SU-DHL-6 (cell line): ENCODE measurements around the gene SLC7A11.

ENCODE experiments used
- H2AFZ ChIP-seq: fragments of 200-600 bp; sonication (generic); 2 replicates; pipeline ENCODE4 v1.6.1; 2014; ENCODE audit warnings: low read depth, mild to moderate bottlenecking, moderate library complexity, mixed read lengths, antibody characterized with exemption, low read length; ENCODE audit not compliant: severe bottlenecking
- H3F3A ChIP-seq: fragments of 200-600 bp; shearing (Covaris generic); 2 replicates; pipeline ENCODE4 v1.6.0; 2016; ENCODE audit warnings: antibody characterized with exemption, mild to moderate bottlenecking; ENCODE audit not compliant: insufficient read depth
- H3K27ac ChIP-seq: fragments of 200-600 bp; sonication (generic); 2 replicates; pipeline ENCODE4 v1.5.1; 2016; ENCODE audit warnings: low read depth, mild to moderate bottlenecking, low read length, moderate library complexity, mixed read lengths
- H3K27me3 ChIP-seq: fragments of 200-600 bp; sonication (generic), shearing (Covaris generic); 2 replicates; pipeline ENCODE4 v1.6.0; 2014; ENCODE audit warnings: mild to moderate bottlenecking, low read length
- H3K36me3 ChIP-seq: fragments of 200-600 bp; sonication (generic); 2 replicates; pipeline ENCODE4 v1.6.1; 2014; ENCODE audit warnings: mild to moderate bottlenecking, low read length, mixed read lengths
- H3K4me2 ChIP-seq: fragments of 300-600, 200-600 bp; shearing (Covaris generic), sonication (generic); 2 replicates; pipeline ENCODE4 v1.6.0; 2014; ENCODE audit warnings: low read length, low read depth, mild to moderate bottlenecking; ENCODE audit not compliant: poor library complexity, severe bottlenecking
- H3K4me3 ChIP-seq: fragments of 200-600 bp; sonication (generic); 2 replicates; pipeline ENCODE4 v1.5.1; 2014; ENCODE audit warnings: antibody characterized with exemption, low read length, mild to moderate bottlenecking, mixed read lengths; ENCODE audit not compliant: insufficient read depth, poor library complexity, severe bottlenecking
- H3K79me2 ChIP-seq: fragments of 200-600 bp; sonication (generic); 2 replicates; pipeline ENCODE4 v1.6.1; 2014; ENCODE audit warnings: mild to moderate bottlenecking, low read length, moderate library complexity; ENCODE audit not compliant: insufficient read depth
- H3K9ac ChIP-seq: fragments of 200-600 bp; sonication (generic); 2 replicates; pipeline ENCODE4 v1.7.0; 2014; ENCODE audit warnings: mild to moderate bottlenecking, low read length
- H3K9me2 ChIP-seq: fragments of 200-600 bp; sonication (generic); replicated peaks from 2 replicates; pipeline ENCODE4 v1.6.1; 2014; ENCODE audit warnings: low read length; ENCODE audit not compliant: insufficient read depth
- H3K9me3 ChIP-seq: fragments of 200-600 bp; sonication (generic); 2 replicates; pipeline ENCODE4 v1.6.1; 2014; ENCODE audit warnings: low read length, mixed read lengths; ENCODE audit not compliant: insufficient read depth
- H4K20me1 ChIP-seq: fragments of 200-600 bp; sonication (generic); 2 replicates; pipeline ENCODE4 v1.6.1; 2014; ENCODE audit warnings: low read depth, mild to moderate bottlenecking, antibody characterized with exemption, low read length, moderate library complexity, mixed read lengths
- EZH2phosphoT487 ChIP-seq: fragments of 200-600 bp; sonication (generic), shearing (Covaris generic); conservative IDR thresholded peaks from 2 replicates; pipeline ENCODE4 v1.6.1; 2018; ENCODE audit warnings: mild to moderate bottlenecking, antibody characterized with exemption, low read length, moderate library complexity, mixed read lengths
- TF ChIP-seq, protein P1 (sequence below): fragments of 200-600 bp; sonication (generic); IDR thresholded peaks from one replicate; pipeline ENCODE4 v1.5.1; 2017; ENCODE audit warnings: antibody characterized with exemption, mild to moderate bottlenecking, low read length, moderate library complexity; ENCODE audit not compliant: insufficient read depth, poor library complexity, severe bottlenecking

Gene SLC7A11

DNA sequence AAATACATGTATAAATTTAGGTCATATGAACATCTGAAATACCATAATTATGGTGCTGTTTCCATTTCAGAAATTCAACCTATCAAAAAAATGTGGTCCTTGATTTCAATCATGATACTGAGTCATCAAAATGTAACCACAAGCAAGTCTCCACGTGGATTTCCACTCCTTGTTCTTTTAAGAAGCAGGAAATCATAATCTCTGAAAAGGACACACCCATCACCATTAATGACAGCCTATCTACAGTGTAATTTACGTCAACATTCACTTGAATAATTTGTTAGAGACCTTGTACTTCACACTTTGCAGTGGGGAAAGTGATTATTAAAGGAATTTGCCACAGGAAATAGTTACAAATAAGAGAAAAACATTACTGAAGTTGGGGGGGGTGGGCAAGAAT, 17.7 kb upstream of the SLC7A11 start:
- Histone ChIP-seq H3K9ac (no peak overlapping the region), H3K4me2 (no peak overlapping the region), H3K27me3 (no peaks in the 10 kb centered on the region), H4K20me1 (no peaks in the 10 kb centered on the region), H3K79me2 (no peaks in the 10 kb centered on the region), H3K9me2 (no peaks in the 10 kb centered on the region), H3K4me3 (no peak overlapping the region), H3K9me3 (no peaks in the 10 kb centered on the region), H2AFZ (no peak overlapping the region), H3K27ac (no peak overlapping the region), H3K36me3 (no peaks in the 10 kb centered on the region), H3F3A (no peaks in the 10 kb centered on the region)
- TF ChIP-seq, protein P1, sequence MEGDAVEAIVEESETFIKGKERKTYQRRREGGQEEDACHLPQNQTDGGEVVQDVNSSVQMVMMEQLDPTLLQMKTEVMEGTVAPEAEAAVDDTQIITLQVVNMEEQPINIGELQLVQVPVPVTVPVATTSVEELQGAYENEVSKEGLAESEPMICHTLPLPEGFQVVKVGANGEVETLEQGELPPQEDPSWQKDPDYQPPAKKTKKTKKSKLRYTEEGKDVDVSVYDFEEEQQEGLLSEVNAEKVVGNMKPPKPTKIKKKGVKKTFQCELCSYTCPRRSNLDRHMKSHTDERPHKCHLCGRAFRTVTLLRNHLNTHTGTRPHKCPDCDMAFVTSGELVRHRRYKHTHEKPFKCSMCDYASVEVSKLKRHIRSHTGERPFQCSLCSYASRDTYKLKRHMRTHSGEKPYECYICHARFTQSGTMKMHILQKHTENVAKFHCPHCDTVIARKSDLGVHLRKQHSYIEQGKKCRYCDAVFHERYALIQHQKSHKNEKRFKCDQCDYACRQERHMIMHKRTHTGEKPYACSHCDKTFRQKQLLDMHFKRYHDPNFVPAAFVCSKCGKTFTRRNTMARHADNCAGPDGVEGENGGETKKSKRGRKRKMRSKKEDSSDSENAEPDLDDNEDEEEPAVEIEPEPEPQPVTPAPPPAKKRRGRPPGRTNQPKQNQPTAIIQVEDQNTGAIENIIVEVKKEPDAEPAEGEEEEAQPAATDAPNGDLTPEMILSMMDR: no peak
- no peak for TF ChIP-seq EZH2phosphoT487

DNA sequence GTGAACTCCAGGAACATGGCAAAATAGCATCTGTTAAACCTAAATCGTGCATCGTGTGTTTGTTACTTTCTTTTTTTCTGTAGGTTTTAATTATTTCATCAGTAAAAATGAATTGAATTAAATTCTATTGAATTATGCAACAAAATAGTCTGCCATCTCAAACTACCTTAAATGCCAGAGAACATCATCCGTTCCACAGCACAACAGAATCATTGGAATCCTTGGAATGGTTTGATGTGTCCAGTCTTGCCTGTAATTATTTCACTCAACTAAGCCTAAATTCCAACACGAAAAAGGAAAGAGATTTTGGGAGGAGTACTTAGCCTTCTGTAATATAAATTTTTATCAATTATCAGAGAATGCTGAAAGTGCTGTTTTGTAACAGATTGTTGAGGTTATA, 17.1 kb upstream of the SLC7A11 start:
- Histone ChIP-seq H3K27ac (no peak overlapping the region), H4K20me1 (no peaks in the 10 kb centered on the region), H3K4me3 (no peak overlapping the region), H3K9ac (no peak overlapping the region), H3K27me3 (no peaks in the 10 kb centered on the region), H3K4me2 (no peak overlapping the region), H2AFZ (no peak overlapping the region), H3K36me3 (no peaks in the 10 kb centered on the region), H3F3A (no peaks in the 10 kb centered on the region), H3K9me3 (no peaks in the 10 kb centered on the region), H3K79me2 (no peaks in the 10 kb centered on the region), H3K9me2 (no peaks in the 10 kb centered on the region)
- TF ChIP-seq EZH2phosphoT487: no peak
- TF ChIP-seq, protein P1: no peak

DNA sequence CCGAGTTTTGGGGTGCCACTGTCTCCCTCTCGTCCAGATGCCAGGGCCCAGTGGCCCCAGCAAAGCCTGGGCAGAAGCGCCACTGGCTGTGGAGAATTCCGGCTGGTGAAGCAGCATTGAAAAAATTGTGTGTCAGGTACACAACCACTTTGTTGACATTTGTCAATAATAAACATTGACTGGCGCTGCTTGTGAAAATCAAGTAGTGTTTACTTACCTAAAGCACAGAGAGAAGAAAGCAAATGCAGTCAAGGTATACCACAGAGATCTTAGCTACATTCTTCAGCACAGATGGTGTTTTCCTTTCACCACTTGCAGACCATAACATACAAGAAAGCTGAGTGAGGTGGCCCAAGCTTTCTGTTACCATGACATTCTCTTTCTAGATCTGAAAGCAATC, 14.5 kb upstream of the SLC7A11 start:
- Histone ChIP-seq H3K4me3 (no peak overlapping the region), H3K9me2 (no peaks in the 10 kb centered on the region), H2AFZ (no peak overlapping the region), H3K27ac (no peak overlapping the region), H4K20me1 (no peaks in the 10 kb centered on the region), H3F3A (no peaks in the 10 kb centered on the region), H3K9me3 (no peaks in the 10 kb centered on the region), H3K9ac (no peak overlapping the region), H3K4me2 (no peak overlapping the region), H3K27me3 (no peaks in the 10 kb centered on the region), H3K36me3 (no peaks in the 10 kb centered on the region), H3K79me2 (no peaks in the 10 kb centered on the region)
- TF ChIP-seq EZH2phosphoT487: no peak
- TF ChIP-seq, protein P1: no peak
